CD4-positive, CD25-positive, alpha-beta regulatory T cell (primary cell): Measurements from ENCODE around the gene CAPN14. TPM values are rescaled to one million over a fixed set of nuclear protein-coding genes. Genes with fewer than 3 reads are reported as not detected.

Experiments used
- ATAC-seq, 2 donors: fragments of 150-1000 bp; cut with Tn5 transposase; one replicate each; pipeline ENCODE4 v1.10.0; 2021; ENCODE audit warnings: low read depth in 2 of 2, moderate number of reproducible peaks in 2 of 2, moderate library complexity in 1 of 2
- DNase-seq, 3 donors: peaks; one replicate each; pipeline versions ENCODE4 v3.0.0 to v3.0.0-alpha.2; 2012 to 2022; ENCODE audit warnings: mixed read lengths in 1 of 3
- H3K27ac ChIP-seq: one replicate; pipeline ENCODE4 v1.7.0; 2013; ENCODE audit warnings: mild to moderate bottlenecking, low read length; ENCODE audit not compliant: insufficient read depth, poor library complexity, severe bottlenecking
- H3K27me3 ChIP-seq: one replicate; pipeline ENCODE4 v1.7.0; 2013; ENCODE audit warnings: low read length; ENCODE audit not compliant: control insufficient read depth, insufficient read depth
- H3K36me3 ChIP-seq: one replicate; pipeline ENCODE4 v1.7.0; 2013; ENCODE audit warnings: mild to moderate bottlenecking, low read length, moderate library complexity; ENCODE audit not compliant: control insufficient read depth, insufficient read depth
- H3K4me1 ChIP-seq: 2 replicates; pipeline ENCODE4 v1.7.0; 2013; ENCODE audit warnings: mild to moderate bottlenecking, low read length; ENCODE audit not compliant: insufficient read depth, control insufficient read depth, poor library complexity, severe bottlenecking
- H3K4me3 ChIP-seq: one replicate; pipeline ENCODE4 v1.7.0; 2013; ENCODE audit warnings: low read depth, mild to moderate bottlenecking, low read length, moderate library complexity
- H3K9me3 ChIP-seq, 2 experiments: 1 replicate in 1 of 2; 2 replicates in 1 of 2; pipeline ENCODE4 v1.7.0; 2013; ENCODE audit warnings: low read length in 2 of 2, mild to moderate bottlenecking in 1 of 2, moderate library complexity in 1 of 2; ENCODE audit not compliant: control insufficient read depth in 2 of 2
- H3K27ac Mint-ChIP-seq, 3 donors: one replicate each; pipeline ENCODE4 v1.8.0; 2020 to 2022; ENCODE audit warnings: mild to moderate bottlenecking in 3 of 3, mixed read lengths in 3 of 3, moderate library complexity in 2 of 3
- H3K27me3 Mint-ChIP-seq: one replicate; pipeline ENCODE4 v1.8.0; 2022; ENCODE audit warnings: mild to moderate bottlenecking, mixed read lengths
- H3K36me3 Mint-ChIP-seq: one replicate; pipeline ENCODE4 v1.8.0; 2020; ENCODE audit warnings: mixed read lengths
- H3K4me1 Mint-ChIP-seq, 4 donors: one replicate each; pipeline ENCODE4 v1.8.0; 2020 to 2022; ENCODE audit warnings: mixed read lengths in 4 of 4, mild to moderate bottlenecking in 1 of 4
- H3K4me3 Mint-ChIP-seq, 4 donors: one replicate each; pipeline ENCODE4 v1.8.0; 2020 to 2022; ENCODE audit warnings: mild to moderate bottlenecking in 4 of 4, mixed read lengths in 4 of 4, moderate library complexity in 3 of 4
- H3K9me3 Mint-ChIP-seq, 7 donors: one replicate each; pipeline ENCODE4 v1.8.0; 2020 to 2022; ENCODE audit warnings: mixed read lengths in 7 of 7, mild to moderate bottlenecking in 3 of 7, moderate library complexity in 2 of 7
- polyA plus RNA-seq, 4 donors: library from polyadenylated mRNA; unstranded; fragments of 300-500 nt; fragmentation: Illumina TruSeq; gene quantifications; one replicate each; pipeline ENCODE4 v1.2.3, GENCODE V29; 2021
- total RNA-seq: library from RNA; stranded (reverse); gene quantifications from one replicate; pipeline ENCODE4 v1.2.3, GENCODE V29; 2022

CAPN14 gene
- total and polyA plus RNA-seq, 5 donors from 2014 or later: 0.08 to 0.20 (median 0.10) TPM; not detected in 2

DNA sequence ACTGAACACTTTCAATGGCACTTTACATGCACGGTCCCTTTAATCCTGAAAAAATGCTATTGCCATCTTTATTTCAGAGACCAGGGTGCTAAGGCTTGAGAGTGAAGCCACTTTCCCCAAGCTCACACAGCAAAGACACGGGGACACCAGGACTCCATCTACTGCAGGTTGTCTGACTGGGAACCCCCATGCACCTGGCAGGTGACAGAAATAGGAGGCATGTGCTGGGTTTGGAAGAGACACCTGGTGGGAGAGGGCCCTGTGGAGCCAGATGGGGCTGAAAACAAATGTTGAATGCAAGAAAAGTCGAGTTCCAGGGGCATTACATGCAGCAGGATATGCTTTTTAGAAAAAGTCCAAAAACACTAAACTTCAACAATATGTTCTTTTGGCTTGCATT, 11.4 kb upstream of the CAPN14 start:
- Histone ChIP-seq H3K27me3 (peaks cover 8% of the 10 kb centered on the region), H3K27ac (no peak overlapping the region), H3K4me1 (peaks cover 4% of the 10 kb centered on the region), H3K9me3 (no peaks in the 10 kb centered on the region), H3K4me3 (no peak overlapping the region), H3K36me3 (no peaks in the 10 kb centered on the region)
- Mint-ChIP-seq H3K27ac (no peak overlapping the region), H3K4me3 (peak overlapping the region in 1 of 4 donors; percentile 13), H3K4me1 (peaks cover 0 to 8% (median 3%) of the 10 kb centered on the region in 4 donors), H3K9me3 (peaks cover 0 to 2% (median 0%) of the 10 kb centered on the region in 7 donors), H3K27me3 (peaks cover 36% of the 10 kb centered on the region), H3K36me3 (no peaks in the 10 kb centered on the region)
- ATAC-seq (no peak), DNase-seq (no peak)

DNA sequence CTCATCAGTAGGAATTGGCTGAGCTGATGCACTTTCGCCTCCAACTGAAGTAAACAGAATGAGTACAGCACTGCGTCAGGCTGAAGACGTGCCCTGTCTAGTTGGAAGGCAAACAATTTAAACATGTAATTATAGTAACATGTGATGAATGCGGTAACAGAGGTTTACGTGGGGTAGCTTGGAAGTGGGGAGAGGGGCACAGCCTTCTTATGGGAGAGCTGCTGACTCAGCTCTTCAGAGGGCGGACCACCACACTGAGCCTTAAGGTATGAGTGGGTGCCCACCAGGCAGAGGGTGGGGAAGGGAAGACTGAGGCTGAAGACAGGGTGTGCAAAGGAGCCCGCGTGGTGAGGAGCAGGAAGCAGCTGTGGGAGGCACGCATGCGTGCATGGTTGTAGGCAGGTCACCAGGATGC, 10.4 kb upstream of the CAPN14 start:
- peaks cover 8% of the 10 kb centered on the region for H3K27me3 ChIP-seq
- peaks cover 0 to 2% (median 0%) of the 10 kb centered on the region in 7 donors for H3K9me3 Mint-ChIP-seq
- H3K27ac ChIP-seq: no peak overlapping the region
- no peak overlapping the region for H3K4me3 Mint-ChIP-seq
- ATAC-seq (no peak), DNase-seq (no peak)
- no peaks in the 10 kb centered on the region for H3K9me3 ChIP-seq
- H3K27me3 Mint-ChIP-seq: peaks cover 41% of the 10 kb centered on the region
- H3K27ac Mint-ChIP-seq: peak overlapping the region in 1 of 3 donors; percentile 28
- no peak overlapping the region for H3K4me3 ChIP-seq
- peaks cover 3% of the 10 kb centered on the region for H3K36me3 Mint-ChIP-seq
- no peaks in the 10 kb centered on the region for H3K4me1 Mint-ChIP-seq
- H3K4me1 ChIP-seq: no peaks in the 10 kb centered on the region
- no peaks in the 10 kb centered on the region for H3K36me3 ChIP-seq

DNA sequence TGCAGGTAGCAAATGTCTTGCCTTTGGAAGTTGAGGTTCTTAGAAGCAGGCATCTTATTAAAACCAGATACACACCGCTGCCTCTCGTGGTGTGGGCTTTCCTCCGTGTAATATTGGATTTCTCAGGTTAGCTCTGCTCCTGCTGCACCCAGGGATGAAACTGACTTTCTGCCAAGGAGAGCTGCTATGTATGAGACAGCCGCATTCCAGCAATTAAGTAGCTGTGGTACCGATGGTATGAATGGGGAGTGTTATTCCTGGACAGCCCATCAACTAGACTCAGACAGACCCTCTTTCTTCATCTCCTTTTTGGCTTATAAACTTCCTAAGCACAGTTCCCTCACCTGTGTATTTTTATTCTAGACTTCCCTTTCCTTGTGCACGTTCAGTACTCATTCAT, 9.8 kb upstream of the CAPN14 start:
- H3K9me3 ChIP-seq: no peaks in the 10 kb centered on the region
- no peak overlapping the region for H3K4me3 ChIP-seq
- peaks cover 39% of the 10 kb centered on the region for H3K27me3 Mint-ChIP-seq
- H3K36me3 Mint-ChIP-seq: peaks cover 4% of the 10 kb centered on the region
- no peaks in the 10 kb centered on the region for H3K36me3 ChIP-seq
- H3K4me3 Mint-ChIP-seq: no peak overlapping the region
- ATAC-seq (no peak), DNase-seq (no peak)
- no peaks in the 10 kb centered on the region for H3K4me1 Mint-ChIP-seq
- peaks cover 9% of the 10 kb centered on the region for H3K27me3 ChIP-seq
- no peak overlapping the region for H3K27ac Mint-ChIP-seq
- no peaks in the 10 kb centered on the region for H3K4me1 ChIP-seq
- no peak overlapping the region for H3K27ac ChIP-seq
- peaks cover 0 to 2% (median 0%) of the 10 kb centered on the region in 7 donors for H3K9me3 Mint-ChIP-seq

DNA sequence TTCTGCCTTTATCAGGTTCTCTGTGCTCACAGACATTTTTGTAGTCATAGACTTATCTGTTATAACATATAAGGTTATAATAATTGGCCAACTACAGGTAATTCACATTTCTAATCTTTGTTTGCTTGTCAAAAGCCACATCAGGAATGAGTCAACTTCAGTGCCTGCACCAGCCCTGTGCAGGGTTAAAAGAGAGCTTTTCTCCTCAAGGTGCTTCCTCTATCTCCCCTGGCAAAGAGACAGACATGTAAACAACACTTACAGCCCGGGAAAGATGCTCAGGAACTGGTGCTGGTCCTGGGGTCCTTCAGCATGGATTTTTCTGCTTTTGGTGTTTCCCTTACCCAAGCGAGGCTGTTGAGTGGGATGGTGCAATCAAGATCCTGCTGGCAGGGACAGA, 9.0 kb upstream of the CAPN14 start:
- H3K27ac Mint-ChIP-seq: peak overlapping the region in 1 of 3 donors; percentile 27
- no peaks in the 10 kb centered on the region for H3K36me3 ChIP-seq
- no peaks in the 10 kb centered on the region for H3K9me3 ChIP-seq
- H3K4me3 Mint-ChIP-seq: no peak overlapping the region
- ATAC-seq (no peak), DNase-seq (no peak)
- no peak overlapping the region for H3K4me3 ChIP-seq
- H3K27me3 Mint-ChIP-seq: peaks cover 38% of the 10 kb centered on the region
- peaks cover 4% of the 10 kb centered on the region for H3K36me3 Mint-ChIP-seq
- H3K27me3 ChIP-seq: peaks cover 9% of the 10 kb centered on the region
- no peaks in the 10 kb centered on the region for H3K4me1 ChIP-seq
- no peaks in the 10 kb centered on the region for H3K4me1 Mint-ChIP-seq
- peaks cover 0 to 4% (median 0%) of the 10 kb centered on the region in 7 donors for H3K9me3 Mint-ChIP-seq
- no peak overlapping the region for H3K27ac ChIP-seq

DNA sequence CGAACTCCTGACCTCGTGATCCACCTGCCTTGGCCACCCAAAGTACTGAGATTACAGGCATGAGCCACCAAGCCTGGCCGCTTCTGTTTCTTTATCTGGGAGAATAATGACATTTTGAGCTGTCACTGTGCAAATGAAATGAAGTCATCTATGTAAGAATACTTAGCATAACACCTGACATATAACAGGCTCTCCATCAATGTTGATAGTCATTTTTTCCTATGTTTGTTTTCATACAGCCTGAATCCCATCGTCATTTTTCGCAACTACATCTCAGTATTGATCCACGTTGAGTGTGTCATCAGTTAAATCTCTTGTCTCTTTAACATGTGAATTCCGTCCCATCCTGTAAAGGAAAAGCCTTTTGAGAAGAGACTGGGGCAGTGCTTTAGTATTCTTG, 6.4 kb upstream of the CAPN14 start:
- H3K4me3 ChIP-seq: no peak overlapping the region
- Mint-ChIP-seq H3K36me3 (peaks cover 4% of the 10 kb centered on the region), H3K27ac (no peak overlapping the region), H3K4me3 (no peak overlapping the region), H3K27me3 (peaks cover 22% of the 10 kb centered on the region), H3K4me1 (peaks cover 0 to 5% (median 0%) of the 10 kb centered on the region in 4 donors), H3K9me3 (peaks cover 0 to 4% (median 0%) of the 10 kb centered on the region in 7 donors)
- H3K9me3 ChIP-seq: no peaks in the 10 kb centered on the region
- no peak overlapping the region for H3K27ac ChIP-seq
- DNase-seq (no peak), ATAC-seq (no peak)
- no peaks in the 10 kb centered on the region for H3K4me1 ChIP-seq
- H3K36me3 ChIP-seq: no peaks in the 10 kb centered on the region
- peaks cover 4% of the 10 kb centered on the region for H3K27me3 ChIP-seq

DNA sequence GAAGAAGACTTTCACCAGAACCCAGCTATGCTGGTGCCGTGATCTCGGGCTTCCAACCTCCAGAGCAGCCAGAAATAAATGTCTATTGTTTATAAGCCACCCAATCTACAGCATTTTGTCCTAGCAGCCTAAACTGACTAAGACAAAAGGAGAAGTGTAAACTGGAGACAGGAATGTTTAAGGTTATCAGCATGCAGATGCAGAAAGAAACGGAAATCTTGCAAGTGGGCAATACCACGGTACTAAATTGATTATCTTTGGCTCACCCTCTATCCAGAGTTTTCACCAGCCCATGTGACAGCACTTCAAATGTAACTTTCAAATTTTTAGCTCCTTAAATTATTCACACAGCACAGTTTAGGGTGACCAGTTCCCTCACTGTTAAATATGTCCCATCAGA, 5.7 kb upstream of the CAPN14 start:
- Histone ChIP-seq H3K4me1 (no peaks in the 10 kb centered on the region), H3K4me3 (no peak overlapping the region)
- H3K27me3 Mint-ChIP-seq: peaks cover 22% of the 10 kb centered on the region

DNA sequence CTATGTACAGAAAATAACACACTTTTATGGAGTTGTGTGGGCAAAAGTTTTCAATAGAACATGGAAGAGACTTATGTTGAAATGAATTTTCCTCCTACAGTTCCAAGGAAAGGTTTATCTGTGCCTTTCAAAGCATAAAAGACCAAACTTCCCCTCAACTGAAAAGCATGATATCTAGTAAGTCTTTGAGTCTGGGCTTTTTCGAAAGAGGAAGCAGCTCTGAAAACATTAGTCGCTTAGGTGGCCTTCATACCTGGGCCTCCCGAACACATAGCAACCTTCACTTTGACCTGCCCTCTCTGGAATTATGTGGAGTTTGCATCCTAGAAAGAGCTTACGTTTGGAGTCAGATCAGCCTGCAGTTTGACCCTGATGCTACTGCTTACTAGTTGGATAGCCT, 4.8 kb upstream of the CAPN14 start:
- H3K4me1 Mint-ChIP-seq: peaks cover 0 to 5% (median 0%) of the 10 kb centered on the region in 4 donors
- no peak for DNase-seq
- H3K27ac Mint-ChIP-seq: peak overlapping the region in 1 of 3 donors; percentile 27
- H3K9me3 ChIP-seq: no peaks in the 10 kb centered on the region
- H3K4me1 ChIP-seq: no peaks in the 10 kb centered on the region
- peaks cover 4% of the 10 kb centered on the region for H3K27me3 ChIP-seq
- H3K36me3 ChIP-seq: no peaks in the 10 kb centered on the region
- no peak overlapping the region for H3K27ac ChIP-seq
- H3K9me3 Mint-ChIP-seq: peaks cover 0 to 5% (median 0%) of the 10 kb centered on the region in 7 donors
- no peak overlapping the region for H3K4me3 Mint-ChIP-seq
- peaks cover 4% of the 10 kb centered on the region for H3K36me3 Mint-ChIP-seq
- peaks cover 14% of the 10 kb centered on the region for H3K27me3 Mint-ChIP-seq
- ATAC-seq: no peak
- no peak overlapping the region for H3K4me3 ChIP-seq

More for the DNA sequence above, 5.7 kb upstream of the CAPN14 start:
- Histone ChIP-seq H3K9me3 (no peaks in the 10 kb centered on the region), H3K36me3 (no peaks in the 10 kb centered on the region), H3K27ac (no peak overlapping the region), H3K27me3 (peaks cover 4% of the 10 kb centered on the region)
- Mint-ChIP-seq H3K27ac (no peak overlapping the region), H3K4me3 (no peak overlapping the region), H3K9me3 (peaks cover 0 to 4% (median 0%) of the 10 kb centered on the region in 7 donors), H3K4me1 (peaks cover 0 to 5% (median 0%) of the 10 kb centered on the region in 4 donors), H3K36me3 (peaks cover 4% of the 10 kb centered on the region)
- DNase-seq: no peak
- no peak for ATAC-seq

DNA sequence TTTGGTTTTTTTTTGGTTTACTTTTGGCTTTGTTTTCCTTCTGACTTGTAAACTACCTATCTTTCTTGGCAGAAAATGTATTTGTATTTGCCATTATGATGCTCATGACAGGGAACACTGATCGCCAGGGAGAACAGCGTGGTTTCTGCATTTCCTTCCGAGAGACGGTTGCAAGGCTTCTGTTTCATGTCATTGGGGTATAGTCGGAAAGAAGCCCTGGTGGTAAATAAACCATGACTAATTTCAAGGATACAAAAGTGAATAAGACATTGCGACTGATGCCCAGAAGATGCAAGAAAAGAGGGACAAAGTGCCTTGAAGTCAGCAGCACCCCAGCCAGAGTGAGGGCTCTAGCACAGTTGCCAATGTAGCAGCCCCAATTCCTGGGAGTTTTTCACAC, 4.2 kb upstream of the CAPN14 start:
- peaks cover 0 to 6% (median 0%) of the 10 kb centered on the region in 4 donors for H3K4me1 Mint-ChIP-seq
- H3K36me3 Mint-ChIP-seq: peaks cover 4% of the 10 kb centered on the region
- peaks cover 0 to 5% (median 0%) of the 10 kb centered on the region in 7 donors for H3K9me3 Mint-ChIP-seq
- H3K27ac ChIP-seq: no peak overlapping the region
- H3K27me3 ChIP-seq: peaks cover 4% of the 10 kb centered on the region
- no peak overlapping the region for H3K27ac Mint-ChIP-seq
- peaks cover 11% of the 10 kb centered on the region for H3K27me3 Mint-ChIP-seq
- DNase-seq (no peak), ATAC-seq (no peak)
- no peak overlapping the region for H3K4me3 Mint-ChIP-seq
- no peaks in the 10 kb centered on the region for H3K9me3 ChIP-seq
- no peaks in the 10 kb centered on the region for H3K4me1 ChIP-seq
- H3K4me3 ChIP-seq: no peak overlapping the region
- H3K36me3 ChIP-seq: no peaks in the 10 kb centered on the region
